K562 (cell line): Measurements from ENCODE around the gene RAMP2. TPM values are rescaled to one million over a fixed set of nuclear protein-coding genes. Genes with fewer than 3 reads are reported as not detected.

Source experiments
- CHD2 ChIP-seq: IDR thresholded peaks from 2 replicates; pipeline ENCODE4 v1.6.1; 2011; ENCODE audit warnings: low read depth, low read length
- CSDE1 ChIP-seq, 2 experiments: fragments of 450-650 bp; IDR thresholded peaks; 2 replicates each; pipeline ENCODE4 v1.6.1; 2016; ENCODE audit warnings: mild to moderate bottlenecking in 1 of 2
- GTF2F1 ChIP-seq: IDR thresholded peaks from 2 replicates; pipeline ENCODE4 v1.6.1; 2011; ENCODE audit warnings: low read depth, low read length, improper control_type of control experiment
- MEF2A ChIP-seq: IDR thresholded peaks from 2 replicates; pipeline ENCODE4 v1.6.1; 2011; ENCODE audit warnings: low read depth, mild to moderate bottlenecking, low read length, moderate library complexity; ENCODE audit not compliant: control insufficient read depth
- MTF1 ChIP-seq: fragments of 250-450 bp; sonication (Bioruptor Pico); IDR thresholded peaks from 2 replicates; pipeline ENCODE4 v1.9.0; 2021; ENCODE audit warnings: moderate library complexity, mild to moderate bottlenecking, inconsistent platforms, borderline replicate concordance
- PCBP2 ChIP-seq: fragments of 200-400 bp; formaldehyde crosslinking; IDR thresholded peaks from 2 replicates; pipeline ENCODE4 v1.6.1; 2018; ENCODE audit warnings: low read length, low read depth, mild to moderate bottlenecking, moderate library complexity; ENCODE audit not compliant: poor library complexity, severe bottlenecking
- PPARD ChIP-seq: fragments of 250-450 bp; sonication (Bioruptor Pico); IDR thresholded peaks from 2 replicates; pipeline ENCODE4 v1.8.0; 2022; ENCODE audit warnings: inconsistent platforms, mild to moderate bottlenecking, moderate library complexity
- RBM22 ChIP-seq: fragments of 200-400 bp; formaldehyde crosslinking; IDR thresholded peaks from 2 replicates; pipeline ENCODE4 v1.6.1; 2018; ENCODE audit warnings: low read length, low read depth; ENCODE audit not compliant: poor library complexity, severe bottlenecking
- RNF2 ChIP-seq: sonication (generic); IDR thresholded peaks from 2 replicates; pipeline ENCODE4 v1.6.1; 2016
- ZNF184 ChIP-seq: sonication (generic); formaldehyde crosslinking; IDR thresholded peaks from 2 replicates; pipeline ENCODE4 v1.5.0; 2020; ENCODE audit warnings: missing genetic modification reagents
- ZNF696 ChIP-seq: fragments of 250-450 bp; sonication (Bioruptor Pico); conservative IDR thresholded peaks from 2 replicates; pipeline ENCODE4 v1.4.0; 2020; ENCODE audit warnings: mild to moderate bottlenecking, moderate library complexity
- polyA plus RNA-seq, 8 experiments: library from polyadenylated mRNA; depleted of rRNA in 4 of 8; stranded (reverse) in 5 of 8; unstranded in 3 of 8; fragments of >200 nt; fragmentation: Nextera tagmentation in 2 of 8; fragmentation: Illumina TruSeq in 1 of 8; extraction: Ambion mirVana in 2 of 8; extraction: Trizol in 1 of 8; gene quantifications; 2 replicates each; pipeline versions ENCODE4 v1.2.1 to v1.2.3, GENCODE V29; 2011 to 2014; ENCODE audit warnings: inconsistent platforms in 1 of 8, missing spikeins in 1 of 8
- total RNA-seq, 7 experiments: library from RNA; depleted of rRNA in 6 of 7; stranded (reverse); fragments of >200 nt in 6 of 7; fragmentation: Illumina TruSeq in 2 of 7; extraction: Trizol in 2 of 7; gene quantifications; 2 replicates each; pipeline versions ENCODE4 v1.2.1 to v1.2.3, GENCODE V29; 2011 to 2021; ENCODE audit warnings: low replicate concordance in 1 of 7
- TF ChIP-seq, protein P1 (sequence below), 2 experiments: fragments of 450-650 bp; IDR thresholded peaks; 2 replicates each; pipeline ENCODE4 v1.6.1; 2016; ENCODE audit warnings: mild to moderate bottlenecking in 2 of 2, borderline replicate concordance in 1 of 2, low read depth in 1 of 2, moderate library complexity in 1 of 2
- TF ChIP-seq, protein P2 (sequence below): sonication (generic); IDR thresholded peaks from 2 replicates; pipeline ENCODE4 v1.6.1; 2016
- TF ChIP-seq, protein P3 (sequence below): sonication (generic); formaldehyde crosslinking; IDR thresholded peaks from 2 replicates; pipeline ENCODE4 v1.8.0; 2022; ENCODE audit warnings: mild to moderate bottlenecking, low read depth, missing genetic modification reagents
- TF ChIP-seq, protein P4 (sequence below): sonication (generic); formaldehyde crosslinking; IDR thresholded peaks from 2 replicates; pipeline ENCODE4 v1.8.1; 2022; ENCODE audit warnings: missing genetic modification reagents

The RAMP2 gene
- total and polyA plus RNA-seq, 9 of the 15 experiments (the other 6 are each of a cell fraction or from before 2014, with no cell fraction given), result not detected

DNA sequence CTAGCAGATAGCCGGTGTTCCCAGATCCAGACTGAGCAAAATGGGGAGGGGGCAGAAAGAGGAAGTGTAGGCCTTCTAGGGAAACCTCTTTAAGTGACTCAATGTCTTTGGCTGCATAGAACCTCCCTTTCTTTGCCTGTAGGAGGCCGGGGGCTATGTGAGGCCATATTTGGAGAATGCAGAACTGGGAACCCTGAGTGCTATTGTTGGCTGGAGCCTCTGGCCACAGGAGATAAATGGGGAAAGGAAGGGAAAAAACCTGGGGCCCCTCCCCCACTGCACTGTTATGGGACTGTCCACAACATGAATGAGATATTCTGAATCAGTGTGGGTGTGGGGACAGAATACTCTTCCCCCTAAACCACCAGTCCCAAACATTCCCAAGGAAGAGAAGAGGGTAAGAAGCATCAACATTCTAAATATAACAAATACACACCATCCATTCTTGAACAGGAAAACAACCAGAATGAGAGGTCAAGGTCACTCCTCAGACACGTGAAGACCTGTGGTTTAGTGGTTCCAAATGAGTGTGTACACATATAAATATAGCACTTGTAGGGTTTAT, 14.6 kb downstream of the RAMP2 start (continued):
- TF ChIP-seq, protein P1, sequence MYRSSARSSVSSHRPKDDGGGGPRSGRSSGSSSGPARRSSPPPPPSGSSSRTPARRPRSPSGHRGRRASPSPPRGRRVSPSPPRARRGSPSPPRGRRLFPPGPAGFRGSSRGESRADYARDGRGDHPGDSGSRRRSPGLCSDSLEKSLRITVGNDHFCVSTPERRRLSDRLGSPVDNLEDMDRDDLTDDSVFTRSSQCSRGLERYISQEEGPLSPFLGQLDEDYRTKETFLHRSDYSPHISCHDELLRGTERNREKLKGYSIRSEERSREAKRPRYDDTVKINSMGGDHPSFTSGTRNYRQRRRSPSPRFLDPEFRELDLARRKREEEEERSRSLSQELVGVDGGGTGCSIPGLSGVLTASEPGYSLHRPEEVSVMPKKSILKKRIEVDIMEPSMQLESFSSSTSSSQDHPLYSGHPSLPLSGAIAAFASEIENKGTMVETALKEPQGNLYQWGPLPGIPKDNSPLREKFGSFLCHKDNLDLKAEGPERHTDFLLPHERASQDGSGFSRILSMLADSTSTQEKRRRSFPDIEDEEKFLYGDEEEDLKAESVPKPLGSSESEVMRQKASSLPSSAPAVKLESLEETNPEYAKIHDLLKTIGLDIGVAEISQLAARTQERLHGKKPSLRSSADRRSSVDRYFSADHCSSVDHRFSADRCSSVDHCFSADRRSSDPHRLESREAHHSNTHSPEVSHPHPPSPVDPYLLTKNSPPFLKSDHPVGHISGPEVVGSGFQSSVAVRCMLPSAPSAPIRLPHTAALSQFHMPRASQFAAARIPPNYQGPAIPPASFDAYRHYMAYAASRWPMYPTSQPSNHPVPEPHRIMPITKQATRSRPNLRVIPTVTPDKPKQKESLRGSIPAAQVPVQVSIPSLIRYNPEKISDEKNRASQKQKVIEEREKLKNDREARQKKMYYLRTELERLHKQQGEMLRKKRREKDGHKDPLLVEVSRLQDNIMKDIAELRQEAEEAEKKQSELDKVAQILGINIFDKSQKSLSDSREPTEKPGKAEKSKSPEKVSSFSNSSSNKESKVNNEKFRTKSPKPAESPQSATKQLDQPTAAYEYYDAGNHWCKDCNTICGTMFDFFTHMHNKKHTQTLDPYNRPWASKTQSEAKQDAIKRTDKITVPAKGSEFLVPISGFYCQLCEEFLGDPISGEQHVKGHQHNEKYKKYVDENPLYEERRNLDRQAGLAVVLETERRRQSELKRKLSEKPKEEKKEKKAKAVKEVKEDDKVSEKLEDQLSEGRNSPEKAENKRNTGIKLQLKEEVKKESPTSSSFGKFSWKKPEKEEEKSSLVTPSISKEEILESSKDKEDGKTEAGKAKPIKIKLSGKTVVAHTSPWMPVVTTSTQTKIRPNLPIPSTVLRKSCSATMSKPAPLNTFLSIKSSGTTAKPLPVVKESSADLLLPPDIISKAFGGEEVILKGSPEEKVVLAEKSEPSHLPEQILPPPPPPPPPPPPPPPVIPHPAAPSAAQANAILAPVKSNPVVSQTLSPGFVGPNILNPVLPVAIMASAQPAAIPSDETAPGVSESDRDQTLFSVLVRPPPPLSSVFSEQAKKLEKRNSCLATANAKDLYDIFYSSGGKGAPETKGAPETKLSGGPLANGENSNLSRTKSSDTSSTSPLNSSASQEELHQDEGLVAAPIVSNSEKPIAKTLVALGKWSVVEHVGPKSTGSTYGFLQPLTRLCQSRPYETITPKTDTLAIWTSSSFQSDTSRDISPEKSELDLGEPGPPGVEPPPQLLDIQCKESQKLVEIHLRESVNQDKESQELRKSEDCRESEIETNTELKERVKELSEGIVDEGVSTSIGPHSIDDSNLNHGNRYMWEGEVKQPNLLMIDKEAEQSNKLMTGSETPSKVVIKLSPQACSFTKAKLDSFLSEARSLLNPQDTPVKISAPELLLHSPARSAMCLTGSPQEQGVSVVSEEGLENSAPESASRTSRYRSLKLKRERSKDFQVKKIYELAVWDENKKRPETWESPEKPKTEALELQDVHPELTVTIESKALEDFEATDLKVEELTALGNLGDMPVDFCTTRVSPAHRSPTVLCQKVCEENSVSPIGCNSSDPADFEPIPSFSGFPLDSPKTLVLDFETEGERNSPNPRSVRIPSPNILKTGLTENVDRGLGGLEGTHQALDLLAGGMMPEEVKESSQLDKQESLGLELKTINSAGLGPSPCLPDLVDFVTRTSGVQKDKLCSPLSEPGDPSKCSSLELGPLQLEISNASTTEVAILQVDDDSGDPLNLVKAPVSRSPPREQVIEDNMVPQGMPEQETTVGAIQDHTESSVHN (IDR thresholded peaks at IDR 0.05; ENCODE audit: borderline replicate concordance in 1 of 2, low read depth in 1 of 2), result no peak; a peak in 1 of 4 replicates
- TF ChIP-seq PPARD, result no peak
- no peak for TF ChIP-seq MTF1 (CRISPR knock-in tag)
- TF ChIP-seq CSDE1 (IDR thresholded peaks at IDR 0.05), result no peak
- no peak for TF ChIP-seq GTF2F1
- TF ChIP-seq ZNF696 (CRISPR knock-in tag), result no peak
- 0 out of 2 replicates have a peak, but pooled peaks have one; percentile 25 for TF ChIP-seq CHD2
- TF ChIP-seq, protein P2, sequence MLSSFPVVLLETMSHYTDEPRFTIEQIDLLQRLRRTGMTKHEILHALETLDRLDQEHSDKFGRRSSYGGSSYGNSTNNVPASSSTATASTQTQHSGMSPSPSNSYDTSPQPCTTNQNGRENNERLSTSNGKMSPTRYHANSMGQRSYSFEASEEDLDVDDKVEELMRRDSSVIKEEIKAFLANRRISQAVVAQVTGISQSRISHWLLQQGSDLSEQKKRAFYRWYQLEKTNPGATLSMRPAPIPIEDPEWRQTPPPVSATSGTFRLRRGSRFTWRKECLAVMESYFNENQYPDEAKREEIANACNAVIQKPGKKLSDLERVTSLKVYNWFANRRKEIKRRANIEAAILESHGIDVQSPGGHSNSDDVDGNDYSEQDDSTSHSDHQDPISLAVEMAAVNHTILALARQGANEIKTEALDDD, result no peak
- peak; percentile 90 for TF ChIP-seq RNF2
- no peak for TF ChIP-seq PCBP2
- TF ChIP-seq MEF2A, result peak; percentile 73; the same call in 1 of the 2 replicates
- TF ChIP-seq, protein P3, sequence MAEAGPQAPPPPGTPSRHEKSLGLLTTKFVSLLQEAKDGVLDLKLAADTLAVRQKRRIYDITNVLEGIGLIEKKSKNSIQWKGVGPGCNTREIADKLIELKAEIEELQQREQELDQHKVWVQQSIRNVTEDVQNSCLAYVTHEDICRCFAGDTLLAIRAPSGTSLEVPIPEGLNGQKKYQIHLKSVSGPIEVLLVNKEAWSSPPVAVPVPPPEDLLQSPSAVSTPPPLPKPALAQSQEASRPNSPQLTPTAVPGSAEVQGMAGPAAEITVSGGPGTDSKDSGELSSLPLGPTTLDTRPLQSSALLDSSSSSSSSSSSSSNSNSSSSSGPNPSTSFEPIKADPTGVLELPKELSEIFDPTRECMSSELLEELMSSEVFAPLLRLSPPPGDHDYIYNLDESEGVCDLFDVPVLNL, result no peak
- no peak for TF ChIP-seq RBM22
- no peak for TF ChIP-seq ZNF184 (CRISPR knock-in tag)
- TF ChIP-seq, protein P4, sequence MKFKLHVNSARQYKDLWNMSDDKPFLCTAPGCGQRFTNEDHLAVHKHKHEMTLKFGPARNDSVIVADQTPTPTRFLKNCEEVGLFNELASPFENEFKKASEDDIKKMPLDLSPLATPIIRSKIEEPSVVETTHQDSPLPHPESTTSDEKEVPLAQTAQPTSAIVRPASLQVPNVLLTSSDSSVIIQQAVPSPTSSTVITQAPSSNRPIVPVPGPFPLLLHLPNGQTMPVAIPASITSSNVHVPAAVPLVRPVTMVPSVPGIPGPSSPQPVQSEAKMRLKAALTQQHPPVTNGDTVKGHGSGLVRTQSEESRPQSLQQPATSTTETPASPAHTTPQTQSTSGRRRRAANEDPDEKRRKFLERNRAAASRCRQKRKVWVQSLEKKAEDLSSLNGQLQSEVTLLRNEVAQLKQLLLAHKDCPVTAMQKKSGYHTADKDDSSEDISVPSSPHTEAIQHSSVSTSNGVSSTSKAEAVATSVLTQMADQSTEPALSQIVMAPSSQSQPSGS (CRISPR knock-in tag), result no peak
